ENCODE results near the gene STX18. TPM values are rescaled to one million over a fixed set of nuclear protein-coding genes. Genes with fewer than 3 reads are reported as not detected.

The STX18 gene
- total RNA-seq, 4 donors from 2014 or later = 17.8 to 25.4 (median 23.4) TPM

DNA sequence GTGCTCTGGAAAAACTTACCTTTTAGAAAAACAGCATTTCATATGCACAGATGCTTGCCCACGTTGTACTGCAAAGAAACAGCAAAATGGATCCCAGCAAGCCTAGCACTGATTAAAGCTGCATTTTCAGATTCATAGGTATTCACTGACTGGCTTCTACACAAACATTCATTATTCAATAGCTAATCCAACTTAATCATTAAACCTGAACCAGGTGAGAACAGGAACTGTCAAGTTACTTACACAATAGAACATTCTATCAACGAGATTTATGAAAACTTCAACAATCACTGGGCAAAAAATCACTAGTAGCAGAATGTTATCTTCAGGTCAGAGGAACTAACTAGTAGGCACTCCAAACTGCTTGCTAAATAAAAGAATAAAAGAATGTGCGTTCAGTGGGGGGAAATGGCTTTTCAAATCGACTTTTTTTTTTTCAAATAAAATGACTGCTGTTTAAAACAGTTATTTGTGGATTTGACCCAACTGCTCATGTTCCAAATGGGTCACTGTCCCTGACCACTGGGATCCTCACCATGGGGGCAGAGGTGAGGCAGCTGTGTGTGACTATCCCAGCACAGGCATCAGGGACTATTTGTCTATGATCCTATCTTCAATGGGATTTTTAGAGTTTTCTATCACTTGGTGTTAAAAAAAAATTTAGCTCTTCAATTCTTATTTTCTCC lies 42.3 kb downstream of the STX18 start:
- Histone ChIP-seq H3K4me1 (peaks cover 0 to 11% (median 0%) of the 10 kb centered on the region in 3 donors), H3K27me3 (no peaks in the 10 kb centered on the region), H3K4me3 (no peak overlapping the region), H3K9me3 (no peaks in the 10 kb centered on the region), H3K36me3 (no peaks in the 10 kb centered on the region), H3K27ac (no peak overlapping the region)
- 82 to 88% methylated on average over 4 of the region's 4 CpGs for WGBS, 2 donors (ENCODE audit: low coverage in 1 of 2)
- no peak for ATAC-seq
- TF ChIP-seq POLR2A (IDR thresholded peaks at IDR 0.05) (no peak), CTCF (IDR thresholded peaks at IDR 0.05) (no peak), EP300 (IDR thresholded peaks at IDR 0.05) (no peak), POLR2AphosphoS5 (IDR thresholded peaks at IDR 0.05) (no peak)

DNA sequence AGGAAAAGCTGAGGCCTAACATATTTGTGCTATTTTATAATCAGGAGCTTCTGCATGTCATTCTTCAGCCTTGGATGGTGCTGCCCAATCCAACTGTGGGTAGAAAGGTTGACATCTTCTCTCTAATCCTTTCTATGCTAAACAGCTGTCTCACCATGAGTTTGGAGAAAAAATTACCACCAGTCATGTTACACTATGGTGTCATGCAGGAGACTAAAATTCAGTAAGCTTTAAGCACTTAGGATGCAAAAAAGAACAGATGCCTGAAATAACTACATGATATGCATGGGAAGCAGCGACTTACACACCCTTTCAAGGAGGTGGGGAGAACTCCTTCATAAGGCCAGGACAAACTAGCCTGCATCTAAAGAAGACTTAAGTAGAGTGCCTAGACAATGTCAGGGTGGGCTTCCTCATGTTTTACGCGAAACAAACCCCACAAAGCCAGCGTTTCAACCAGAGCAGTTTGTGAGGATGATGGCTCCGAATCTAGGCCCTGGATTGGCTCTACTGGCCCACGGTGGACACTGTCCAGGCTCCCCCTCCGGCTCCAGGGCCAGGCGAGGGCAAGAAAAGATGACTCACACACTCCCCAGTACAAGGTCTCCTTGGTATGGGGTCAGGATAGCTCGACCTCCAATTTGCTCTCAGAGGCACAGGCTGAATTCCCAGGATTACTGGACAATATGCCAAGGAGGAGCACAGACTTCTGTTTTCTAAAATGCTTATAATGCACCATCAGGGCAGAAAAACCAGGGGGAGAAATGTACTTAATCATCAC lies 45.1 kb downstream of the STX18 start:
- no peak overlapping the region for H3K27ac ChIP-seq
- no peaks in the 10 kb centered on the region for H3K27me3 ChIP-seq
- no peak for TF ChIP-seq POLR2A (IDR thresholded peaks at IDR 0.05)
- TF ChIP-seq POLR2AphosphoS5 (IDR thresholded peaks at IDR 0.05) = no peak
- TF ChIP-seq CTCF (IDR thresholded peaks at IDR 0.05) = no peak
- no peak for TF ChIP-seq EP300 (IDR thresholded peaks at IDR 0.05)
- 88% methylated on average over 8 of the region's 9 CpGs; no CpG with 5 or more reads in 1 of the 2 donors for WGBS, 2 donors (ENCODE audit: low coverage in 1 of 2)
- no peaks in the 10 kb centered on the region for H3K36me3 ChIP-seq
- H3K4me3 ChIP-seq = no peak overlapping the region
- no peak for ATAC-seq
- no peaks in the 10 kb centered on the region for H3K9me3 ChIP-seq
- H3K4me1 ChIP-seq = peaks cover 0 to 17% (median 0%) of the 10 kb centered on the region in 3 donors

GRCh38 chr4:4494882-4495281 lies 47.0 kb downstream of the STX18 start:
- Histone ChIP-seq H3K4me1 (peaks cover 0 to 21% (median 0%) of the 10 kb centered on the region in 3 donors), H3K36me3 (no peaks in the 10 kb centered on the region), H3K27ac (no peak overlapping the region), H3K4me3 (no peak overlapping the region), H3K27me3 (no peaks in the 10 kb centered on the region), H3K9me3 (no peaks in the 10 kb centered on the region)
- no peak for ATAC-seq
- no peak for TF ChIP-seq POLR2AphosphoS5 (IDR thresholded peaks at IDR 0.05)
- TF ChIP-seq POLR2A (IDR thresholded peaks at IDR 0.05) = no peak
- no peak for TF ChIP-seq CTCF (IDR thresholded peaks at IDR 0.05)
- TF ChIP-seq EP300 (IDR thresholded peaks at IDR 0.05) = no peak

DNA sequence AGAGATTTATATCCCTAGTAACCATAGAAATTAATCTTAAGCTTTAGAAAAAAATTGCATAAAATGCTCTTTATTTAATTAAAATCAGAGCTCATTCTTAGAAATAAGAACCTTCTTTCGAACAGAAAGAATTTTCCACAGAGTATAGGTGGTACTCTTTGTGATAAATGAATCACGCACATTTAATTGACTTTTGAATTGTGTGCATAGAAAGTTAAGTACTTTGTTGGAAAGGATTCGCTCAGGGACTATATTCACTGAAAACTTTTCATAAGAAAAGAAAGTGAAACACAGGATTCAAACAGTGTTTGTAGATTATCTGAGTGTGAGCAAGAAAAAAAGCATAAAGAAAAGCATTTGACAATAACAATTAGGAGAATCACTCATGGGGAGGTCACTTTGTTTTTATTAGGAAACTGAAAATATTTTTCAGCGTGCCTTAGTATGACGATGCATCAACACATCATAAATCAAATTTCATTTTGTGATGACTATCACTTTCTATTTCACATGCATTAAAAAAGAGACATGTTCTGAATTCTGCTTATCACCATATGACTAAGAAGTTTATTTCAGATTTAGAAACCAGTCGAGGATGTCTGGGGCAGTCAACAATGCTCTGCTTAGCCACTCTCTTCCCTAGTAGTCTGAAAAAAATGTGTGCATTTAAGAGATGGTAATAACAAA lies 49.5 kb downstream of the STX18 start:
- ATAC-seq = no peak
- no peaks in the 10 kb centered on the region for H3K36me3 ChIP-seq
- H3K27ac ChIP-seq = no peak overlapping the region
- H3K9me3 ChIP-seq = no peaks in the 10 kb centered on the region
- H3K4me1 ChIP-seq = peaks cover 0 to 24% (median 0%) of the 10 kb centered on the region in 3 donors
- TF ChIP-seq POLR2AphosphoS5 (IDR thresholded peaks at IDR 0.05) (no peak), CTCF (IDR thresholded peaks at IDR 0.05) (no peak), POLR2A (IDR thresholded peaks at IDR 0.05) (no peak), EP300 (IDR thresholded peaks at IDR 0.05) (no peak)
- no peaks in the 10 kb centered on the region for H3K27me3 ChIP-seq
- 52 to 64% methylated on average over 6 of the region's 6 CpGs for WGBS, 2 donors (ENCODE audit: low coverage in 1 of 2)
- no peak overlapping the region for H3K4me3 ChIP-seq
